ENCODE data around the gene CCDC91. TPM values are rescaled to one million over a fixed set of nuclear protein-coding genes. Genes with fewer than 3 reads are reported as not detected.

The CCDC91 gene
- total RNA-seq, 1 experiment from 2014 or later: 15.7 TPM

- TF ChIP-seq, protein P1, sequence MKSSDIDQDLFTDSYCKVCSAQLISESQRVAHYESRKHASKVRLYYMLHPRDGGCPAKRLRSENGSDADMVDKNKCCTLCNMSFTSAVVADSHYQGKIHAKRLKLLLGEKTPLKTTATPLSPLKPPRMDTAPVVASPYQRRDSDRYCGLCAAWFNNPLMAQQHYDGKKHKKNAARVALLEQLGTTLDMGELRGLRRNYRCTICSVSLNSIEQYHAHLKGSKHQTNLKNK (CRISPR knock-in tag; IDR thresholded peaks at IDR 0.05): no peak
- no peak for TF ChIP-seq NR3C1 (CRISPR knock-in tag; conservative IDR thresholded peaks at IDR 0.05; ENCODE audit: low read depth)
- no peak for TF ChIP-seq JAZF1 (CRISPR knock-in tag; IDR thresholded peaks at IDR 0.05)
These were observed 255.8 kb downstream of the CCDC91 start (continued) for GRCh38 chr12:28446031-28446430.

DNA sequence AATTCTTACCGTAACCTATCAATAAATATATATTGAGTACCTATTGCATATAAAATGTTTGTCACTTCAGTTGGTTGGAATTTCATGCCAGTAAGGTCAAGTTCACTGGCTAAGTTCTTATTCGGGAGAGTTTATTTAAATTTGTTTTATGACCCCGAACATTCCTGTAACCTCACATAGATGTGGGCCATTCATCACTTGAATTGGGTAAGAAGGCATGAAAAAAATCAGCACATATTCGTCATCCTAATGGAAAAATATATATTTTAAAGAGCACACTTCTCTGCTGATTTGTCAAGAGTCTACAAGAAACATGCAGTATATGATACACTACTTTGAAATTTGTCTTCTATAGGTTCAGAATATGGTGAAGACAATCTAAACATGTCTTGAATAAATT, 263.4 kb downstream of the CCDC91 start:
- POLR2A ChIA-PET: no interaction called here
- H3K27ac Mint-ChIP-seq: no peak overlapping the region
- TF ChIP-seq GRHL2 (CRISPR knock-in tag; IDR thresholded peaks at IDR 0.05; ENCODE audit: insufficient replicate concordance, severe bottlenecking): no peak
- no peak for TF ChIP-seq USF2 (CRISPR knock-in tag; IDR thresholded peaks at IDR 0.05)
- TF ChIP-seq, protein P2, sequence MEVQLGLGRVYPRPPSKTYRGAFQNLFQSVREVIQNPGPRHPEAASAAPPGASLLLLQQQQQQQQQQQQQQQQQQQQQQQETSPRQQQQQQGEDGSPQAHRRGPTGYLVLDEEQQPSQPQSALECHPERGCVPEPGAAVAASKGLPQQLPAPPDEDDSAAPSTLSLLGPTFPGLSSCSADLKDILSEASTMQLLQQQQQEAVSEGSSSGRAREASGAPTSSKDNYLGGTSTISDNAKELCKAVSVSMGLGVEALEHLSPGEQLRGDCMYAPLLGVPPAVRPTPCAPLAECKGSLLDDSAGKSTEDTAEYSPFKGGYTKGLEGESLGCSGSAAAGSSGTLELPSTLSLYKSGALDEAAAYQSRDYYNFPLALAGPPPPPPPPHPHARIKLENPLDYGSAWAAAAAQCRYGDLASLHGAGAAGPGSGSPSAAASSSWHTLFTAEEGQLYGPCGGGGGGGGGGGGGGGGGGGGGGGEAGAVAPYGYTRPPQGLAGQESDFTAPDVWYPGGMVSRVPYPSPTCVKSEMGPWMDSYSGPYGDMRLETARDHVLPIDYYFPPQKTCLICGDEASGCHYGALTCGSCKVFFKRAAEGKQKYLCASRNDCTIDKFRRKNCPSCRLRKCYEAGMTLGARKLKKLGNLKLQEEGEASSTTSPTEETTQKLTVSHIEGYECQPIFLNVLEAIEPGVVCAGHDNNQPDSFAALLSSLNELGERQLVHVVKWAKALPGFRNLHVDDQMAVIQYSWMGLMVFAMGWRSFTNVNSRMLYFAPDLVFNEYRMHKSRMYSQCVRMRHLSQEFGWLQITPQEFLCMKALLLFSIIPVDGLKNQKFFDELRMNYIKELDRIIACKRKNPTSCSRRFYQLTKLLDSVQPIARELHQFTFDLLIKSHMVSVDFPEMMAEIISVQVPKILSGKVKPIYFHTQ (CRISPR knock-in tag; IDR thresholded peaks at IDR 0.05): no peak
- TF ChIP-seq NR1H2 (CRISPR knock-in tag; IDR thresholded peaks at IDR 0.05): no peak
- TF ChIP-seq, protein P3, sequence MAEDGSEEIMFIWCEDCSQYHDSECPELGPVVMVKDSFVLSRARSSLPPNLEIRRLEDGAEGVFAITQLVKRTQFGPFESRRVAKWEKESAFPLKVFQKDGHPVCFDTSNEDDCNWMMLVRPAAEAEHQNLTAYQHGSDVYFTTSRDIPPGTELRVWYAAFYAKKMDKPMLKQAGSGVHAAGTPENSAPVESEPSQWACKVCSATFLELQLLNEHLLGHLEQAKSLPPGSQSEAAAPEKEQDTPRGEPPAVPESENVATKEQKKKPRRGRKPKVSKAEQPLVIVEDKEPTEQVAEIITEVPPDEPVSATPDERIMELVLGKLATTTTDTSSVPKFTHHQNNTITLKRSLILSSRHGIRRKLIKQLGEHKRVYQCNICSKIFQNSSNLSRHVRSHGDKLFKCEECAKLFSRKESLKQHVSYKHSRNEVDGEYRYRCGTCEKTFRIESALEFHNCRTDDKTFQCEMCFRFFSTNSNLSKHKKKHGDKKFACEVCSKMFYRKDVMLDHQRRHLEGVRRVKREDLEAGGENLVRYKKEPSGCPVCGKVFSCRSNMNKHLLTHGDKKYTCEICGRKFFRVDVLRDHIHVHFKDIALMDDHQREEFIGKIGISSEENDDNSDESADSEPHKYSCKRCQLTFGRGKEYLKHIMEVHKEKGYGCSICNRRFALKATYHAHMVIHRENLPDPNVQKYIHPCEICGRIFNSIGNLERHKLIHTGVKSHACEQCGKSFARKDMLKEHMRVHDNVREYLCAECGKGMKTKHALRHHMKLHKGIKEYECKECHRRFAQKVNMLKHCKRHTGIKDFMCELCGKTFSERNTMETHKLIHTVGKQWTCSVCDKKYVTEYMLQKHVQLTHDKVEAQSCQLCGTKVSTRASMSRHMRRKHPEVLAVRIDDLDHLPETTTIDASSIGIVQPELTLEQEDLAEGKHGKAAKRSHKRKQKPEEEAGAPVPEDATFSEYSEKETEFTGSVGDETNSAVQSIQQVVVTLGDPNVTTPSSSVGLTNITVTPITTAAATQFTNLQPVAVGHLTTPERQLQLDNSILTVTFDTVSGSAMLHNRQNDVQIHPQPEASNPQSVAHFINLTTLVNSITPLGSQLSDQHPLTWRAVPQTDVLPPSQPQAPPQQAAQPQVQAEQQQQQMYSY (CRISPR knock-in tag; IDR thresholded peaks at IDR 0.05): no peak
- TF ChIP-seq TP53 (CRISPR knock-in tag; IDR thresholded peaks at IDR 0.05): no peak
- TF ChIP-seq, protein P4, sequence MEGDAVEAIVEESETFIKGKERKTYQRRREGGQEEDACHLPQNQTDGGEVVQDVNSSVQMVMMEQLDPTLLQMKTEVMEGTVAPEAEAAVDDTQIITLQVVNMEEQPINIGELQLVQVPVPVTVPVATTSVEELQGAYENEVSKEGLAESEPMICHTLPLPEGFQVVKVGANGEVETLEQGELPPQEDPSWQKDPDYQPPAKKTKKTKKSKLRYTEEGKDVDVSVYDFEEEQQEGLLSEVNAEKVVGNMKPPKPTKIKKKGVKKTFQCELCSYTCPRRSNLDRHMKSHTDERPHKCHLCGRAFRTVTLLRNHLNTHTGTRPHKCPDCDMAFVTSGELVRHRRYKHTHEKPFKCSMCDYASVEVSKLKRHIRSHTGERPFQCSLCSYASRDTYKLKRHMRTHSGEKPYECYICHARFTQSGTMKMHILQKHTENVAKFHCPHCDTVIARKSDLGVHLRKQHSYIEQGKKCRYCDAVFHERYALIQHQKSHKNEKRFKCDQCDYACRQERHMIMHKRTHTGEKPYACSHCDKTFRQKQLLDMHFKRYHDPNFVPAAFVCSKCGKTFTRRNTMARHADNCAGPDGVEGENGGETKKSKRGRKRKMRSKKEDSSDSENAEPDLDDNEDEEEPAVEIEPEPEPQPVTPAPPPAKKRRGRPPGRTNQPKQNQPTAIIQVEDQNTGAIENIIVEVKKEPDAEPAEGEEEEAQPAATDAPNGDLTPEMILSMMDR (IDR thresholded peaks at IDR 0.05): no peak
- no peak for TF ChIP-seq MYBL2 (CRISPR knock-in tag; IDR thresholded peaks at IDR 0.05)
- TF ChIP-seq, protein P5, sequence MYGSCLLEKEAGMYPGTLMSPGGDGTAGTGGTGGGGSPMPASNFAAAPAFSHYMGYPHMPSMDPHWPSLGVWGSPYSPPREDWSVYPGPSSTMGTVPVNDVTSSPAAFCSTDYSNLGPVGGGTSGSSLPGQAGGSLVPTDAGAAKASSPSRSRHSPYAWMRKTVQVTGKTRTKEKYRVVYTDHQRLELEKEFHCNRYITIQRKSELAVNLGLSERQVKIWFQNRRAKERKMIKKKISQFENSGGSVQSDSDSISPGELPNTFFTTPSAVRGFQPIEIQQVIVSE (CRISPR knock-in tag; IDR thresholded peaks at IDR 0.05; ENCODE audit: borderline replicate concordance): no peak
- TF ChIP-seq, protein P6, sequence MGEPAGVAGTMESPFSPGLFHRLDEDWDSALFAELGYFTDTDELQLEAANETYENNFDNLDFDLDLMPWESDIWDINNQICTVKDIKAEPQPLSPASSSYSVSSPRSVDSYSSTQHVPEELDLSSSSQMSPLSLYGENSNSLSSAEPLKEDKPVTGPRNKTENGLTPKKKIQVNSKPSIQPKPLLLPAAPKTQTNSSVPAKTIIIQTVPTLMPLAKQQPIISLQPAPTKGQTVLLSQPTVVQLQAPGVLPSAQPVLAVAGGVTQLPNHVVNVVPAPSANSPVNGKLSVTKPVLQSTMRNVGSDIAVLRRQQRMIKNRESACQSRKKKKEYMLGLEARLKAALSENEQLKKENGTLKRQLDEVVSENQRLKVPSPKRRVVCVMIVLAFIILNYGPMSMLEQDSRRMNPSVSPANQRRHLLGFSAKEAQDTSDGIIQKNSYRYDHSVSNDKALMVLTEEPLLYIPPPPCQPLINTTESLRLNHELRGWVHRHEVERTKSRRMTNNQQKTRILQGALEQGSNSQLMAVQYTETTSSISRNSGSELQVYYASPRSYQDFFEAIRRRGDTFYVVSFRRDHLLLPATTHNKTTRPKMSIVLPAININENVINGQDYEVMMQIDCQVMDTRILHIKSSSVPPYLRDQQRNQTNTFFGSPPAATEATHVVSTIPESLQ (CRISPR knock-in tag; IDR thresholded peaks at IDR 0.05): no peak
- no peak for TF ChIP-seq NFYB (CRISPR knock-in tag; conservative IDR thresholded peaks at IDR 0.05; ENCODE audit: low read depth)
- no peak for TF ChIP-seq PREB (CRISPR knock-in tag; IDR thresholded peaks at IDR 0.05; ENCODE audit: borderline replicate concordance)
- TF ChIP-seq KAT7 (CRISPR knock-in tag; IDR thresholded peaks at IDR 0.05; ENCODE audit: borderline replicate concordance): no peak
- TF ChIP-seq RORB (CRISPR knock-in tag; IDR thresholded peaks at IDR 0.05): no peak
- TF ChIP-seq SP1 (CRISPR knock-in tag; conservative IDR thresholded peaks at IDR 0.05): no peak
- CTCF ChIA-PET: no interaction called here
- H3K4me3 Mint-ChIP-seq: no peak overlapping the region
- peaks cover 3% of the 10 kb centered on the region for H3K9me3 Mint-ChIP-seq
- DNase-seq (ENCODE audit: low spot score) (no peak), ATAC-seq (no peak)
- no peaks in the 10 kb centered on the region for H3K27me3 Mint-ChIP-seq (ENCODE audit: low read depth)
- H3K4me1 Mint-ChIP-seq: peaks cover 25% of the 10 kb centered on the region
- H3K36me3 Mint-ChIP-seq: peaks cover 2% of the 10 kb centered on the region
